WI38 (cell line): ENCODE measurements around the gene BSND.

ENCODE experiments used
- H3K4me3 ChIP-seq: 2 replicates; pipeline ENCODE4 v1.5.1; 2011; ENCODE audit warnings: low read depth, mild to moderate bottlenecking, control low read depth, low read length
- TF ChIP-seq, protein P1 (sequence below): IDR thresholded peaks from 2 replicates; pipeline ENCODE4 v1.5.1; 2012; ENCODE audit warnings: low read depth, mild to moderate bottlenecking, control low read depth, low read length

BSND gene

GRCh38 chr1:55040083-55040932 is 41.6 kb downstream of the BSND start:
- peak overlapping the region; percentile 24 for H3K4me3 ChIP-seq
- TF ChIP-seq, protein P1, sequence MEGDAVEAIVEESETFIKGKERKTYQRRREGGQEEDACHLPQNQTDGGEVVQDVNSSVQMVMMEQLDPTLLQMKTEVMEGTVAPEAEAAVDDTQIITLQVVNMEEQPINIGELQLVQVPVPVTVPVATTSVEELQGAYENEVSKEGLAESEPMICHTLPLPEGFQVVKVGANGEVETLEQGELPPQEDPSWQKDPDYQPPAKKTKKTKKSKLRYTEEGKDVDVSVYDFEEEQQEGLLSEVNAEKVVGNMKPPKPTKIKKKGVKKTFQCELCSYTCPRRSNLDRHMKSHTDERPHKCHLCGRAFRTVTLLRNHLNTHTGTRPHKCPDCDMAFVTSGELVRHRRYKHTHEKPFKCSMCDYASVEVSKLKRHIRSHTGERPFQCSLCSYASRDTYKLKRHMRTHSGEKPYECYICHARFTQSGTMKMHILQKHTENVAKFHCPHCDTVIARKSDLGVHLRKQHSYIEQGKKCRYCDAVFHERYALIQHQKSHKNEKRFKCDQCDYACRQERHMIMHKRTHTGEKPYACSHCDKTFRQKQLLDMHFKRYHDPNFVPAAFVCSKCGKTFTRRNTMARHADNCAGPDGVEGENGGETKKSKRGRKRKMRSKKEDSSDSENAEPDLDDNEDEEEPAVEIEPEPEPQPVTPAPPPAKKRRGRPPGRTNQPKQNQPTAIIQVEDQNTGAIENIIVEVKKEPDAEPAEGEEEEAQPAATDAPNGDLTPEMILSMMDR, result no peak

- TF ChIP-seq, protein P1, result no peak
- H3K4me3 ChIP-seq, result no peak overlapping the region
Observed at GRCh38 chr1:55040933-55041494, 42.3 kb downstream of the BSND start.

DNA sequence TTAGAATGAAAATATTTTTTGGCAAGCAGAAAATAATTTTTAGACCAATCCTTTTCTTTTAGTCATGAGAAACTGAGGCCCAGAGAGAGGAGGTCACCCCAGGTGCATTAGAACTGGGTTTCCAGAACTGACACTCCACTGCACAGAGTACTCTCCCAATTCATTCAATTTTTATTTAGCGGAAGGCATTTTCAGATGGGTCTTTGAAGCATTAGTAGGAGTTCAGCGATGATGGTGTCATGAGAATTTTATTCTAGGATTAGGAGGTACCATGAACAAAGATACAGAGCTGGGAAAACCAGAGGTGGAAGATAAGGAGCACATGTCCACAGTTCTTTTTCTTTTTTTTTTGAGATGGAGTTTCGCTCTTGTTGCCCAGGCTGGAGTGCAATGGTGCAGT is 42.9 kb downstream of the BSND start:
- TF ChIP-seq, protein P1, result no peak
- no peak overlapping the region for H3K4me3 ChIP-seq

DNA sequence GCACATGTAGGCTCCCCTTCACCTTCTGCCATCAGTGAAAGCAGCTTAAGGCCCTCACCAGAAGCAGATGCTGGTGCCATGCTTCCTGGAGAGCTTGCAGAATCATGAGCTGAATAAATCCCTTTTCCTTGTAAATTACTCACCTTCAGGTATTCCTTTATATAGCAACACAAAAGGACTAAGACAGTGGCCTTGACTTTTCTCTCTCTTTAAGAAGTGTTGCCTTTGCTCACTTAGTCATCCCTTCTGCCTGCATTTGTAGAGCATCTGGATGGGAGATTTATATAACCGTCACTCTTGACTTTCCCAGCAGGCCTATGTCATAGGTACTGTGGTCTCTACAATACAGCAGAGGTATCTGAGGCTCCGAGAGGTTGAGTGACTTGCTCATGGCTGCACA is 44.3 kb downstream of the BSND start:
- no peak overlapping the region for H3K4me3 ChIP-seq
- TF ChIP-seq, protein P1, result no peak

DNA sequence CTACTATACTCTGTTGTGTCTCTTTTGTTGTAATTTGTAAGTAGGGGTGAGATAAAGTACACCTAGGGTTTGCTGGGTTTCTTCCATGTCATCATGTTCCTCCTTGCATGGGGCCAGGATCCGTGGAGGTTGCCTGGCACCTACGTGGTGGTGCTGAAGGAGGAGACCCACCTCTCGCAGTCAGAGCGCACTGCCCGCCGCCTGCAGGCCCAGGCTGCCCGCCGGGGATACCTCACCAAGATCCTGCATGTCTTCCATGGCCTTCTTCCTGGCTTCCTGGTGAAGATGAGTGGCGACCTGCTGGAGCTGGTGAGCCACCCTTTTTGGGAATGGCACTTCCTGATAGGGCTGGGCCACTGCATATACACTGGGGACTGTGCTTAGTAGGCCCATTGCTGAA is 45.0 kb downstream of the BSND start:
- no peak overlapping the region for H3K4me3 ChIP-seq
- TF ChIP-seq, protein P1, result no peak

DNA sequence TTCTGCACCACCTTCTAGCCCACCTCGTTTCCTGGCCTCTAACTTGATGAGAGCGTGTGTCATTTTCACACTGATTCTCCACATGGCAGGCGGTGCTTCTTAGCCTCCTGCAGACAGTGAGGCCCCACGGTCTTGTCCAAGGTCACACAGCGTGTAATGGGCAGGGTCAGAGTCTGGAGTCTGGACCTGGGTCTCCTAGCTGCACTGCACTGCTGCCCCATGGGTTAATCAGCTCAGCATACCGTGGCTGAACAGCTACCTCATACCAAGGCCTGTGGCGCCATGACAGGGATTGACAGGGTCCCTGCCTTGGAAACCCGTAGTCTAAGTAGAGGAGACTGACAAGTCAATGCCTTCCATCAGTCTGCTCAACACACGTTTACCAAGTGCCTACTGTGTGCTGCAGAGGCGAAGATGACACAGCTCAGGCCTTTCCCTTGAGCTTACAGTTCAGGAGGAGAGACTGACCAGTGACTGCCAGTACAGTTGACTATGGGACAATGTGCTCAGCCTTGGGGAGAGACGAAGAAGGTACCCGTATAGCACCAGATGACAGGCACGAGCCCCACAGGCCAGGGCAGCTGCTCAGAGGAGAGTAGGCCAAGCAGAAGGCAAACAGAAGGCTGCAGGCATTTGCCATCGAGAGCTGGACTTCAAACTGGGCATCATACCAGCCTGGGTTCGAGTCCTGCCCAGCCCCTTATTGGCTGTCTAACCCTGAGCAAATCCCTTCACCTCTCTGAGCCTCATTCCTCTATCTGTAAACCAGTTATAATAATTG is 46.1 kb downstream of the BSND start:
- TF ChIP-seq, protein P1, result no peak

More for the DNA sequence above, 46.1 kb downstream of the BSND start:
- H3K4me3 ChIP-seq, result no peak overlapping the region
